Mononuclear cell (primary cell): Measurements from ENCODE around the gene ESR1. TPM values are rescaled to one million over a fixed set of nuclear protein-coding genes. Genes with fewer than 3 reads are reported as not detected.
"Not testable (repeated sequence)": the region's sequence is repeated elsewhere in the genome, so short reads cannot be mapped to it uniquely, and the experiment has no call there.

Source experiments
- H3K27me3 ChIP-seq: 2 replicates; pipeline ENCODE4 v1.6.0; 2011; ENCODE audit warnings: low read length, control low read depth; ENCODE audit not compliant: insufficient read depth
- H3K4me1 ChIP-seq: 2 replicates; pipeline ENCODE4 v1.5.1; 2011; ENCODE audit warnings: mild to moderate bottlenecking, low read length, control low read depth; ENCODE audit not compliant: insufficient read depth
- H3K4me3 ChIP-seq: 2 replicates; pipeline ENCODE4 v1.5.1; 2011; ENCODE audit warnings: mild to moderate bottlenecking, low read length, moderate library complexity
- H3K9me3 ChIP-seq: 2 replicates; pipeline ENCODE4 v1.5.1; 2011; ENCODE audit warnings: low read depth, mild to moderate bottlenecking, control low read depth, low read length
- total RNA-seq: library from RNA; depleted of rRNA; stranded (reverse); fragments of >200 nt; gene quantifications from one replicate; pipeline ENCODE4 v1.2.3, GENCODE V29; 2012

ESR1 gene
- total RNA-seq, 1 donor = 0.63 TPM

DNA sequence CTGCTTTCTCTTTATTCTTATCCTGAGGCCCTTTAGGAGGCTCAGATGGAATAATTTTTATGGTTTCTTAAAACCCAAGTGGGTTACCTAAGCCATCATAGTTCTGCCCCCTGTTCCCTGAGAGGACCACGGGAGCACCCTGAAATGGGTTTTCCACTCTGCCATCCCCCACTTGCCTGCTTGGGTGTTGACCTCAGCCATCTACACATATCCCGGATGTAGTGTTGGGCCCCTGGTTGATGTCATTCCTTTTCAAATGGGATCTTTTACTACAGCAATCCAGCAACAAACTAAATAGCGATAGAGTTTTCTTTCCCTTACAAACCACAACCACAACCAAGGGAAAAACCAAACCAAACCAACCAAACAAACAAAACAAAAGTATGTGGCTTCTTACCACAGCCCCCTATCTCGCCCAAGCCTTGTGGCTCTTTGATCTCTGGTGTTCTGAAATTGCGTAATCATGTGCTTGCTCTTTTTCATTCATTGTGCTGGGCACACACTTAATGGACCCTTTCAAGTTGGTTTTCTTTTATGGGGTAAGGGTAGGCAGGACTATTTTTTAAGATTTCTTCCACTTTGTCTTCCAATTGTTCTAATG, 154.9 kb downstream of the ESR1 start:
- H3K9me3 ChIP-seq = no peaks in the 10 kb centered on the region
- peaks cover 6% of the 10 kb centered on the region for H3K4me1 ChIP-seq
- peaks cover 3% of the 10 kb centered on the region for H3K27me3 ChIP-seq
- H3K4me3 ChIP-seq = no peak overlapping the region

DNA sequence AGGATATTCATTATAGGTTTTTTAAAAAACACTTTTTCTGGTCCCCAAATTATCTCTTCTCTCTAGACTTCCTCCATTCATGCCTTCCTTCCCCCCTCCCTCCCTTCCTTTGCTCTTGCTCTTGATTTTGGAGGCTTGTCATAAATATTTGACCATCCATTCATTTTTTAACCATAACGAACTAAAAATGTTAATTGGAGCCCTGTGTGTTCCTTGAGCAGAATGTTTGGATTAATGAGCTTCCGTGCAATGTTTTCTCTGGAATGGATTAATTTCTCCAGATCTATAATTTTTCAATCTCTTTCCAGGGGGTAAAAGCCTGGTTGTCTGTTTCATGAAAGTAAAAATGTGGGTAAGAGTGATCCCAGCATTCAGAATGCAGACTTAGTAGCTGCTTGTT, 155.5 kb downstream of the ESR1 start:
- H3K9me3 ChIP-seq = no peaks in the 10 kb centered on the region
- no peak overlapping the region for H3K4me3 ChIP-seq
- peaks cover 3% of the 10 kb centered on the region for H3K27me3 ChIP-seq
- peaks cover 6% of the 10 kb centered on the region for H3K4me1 ChIP-seq

DNA sequence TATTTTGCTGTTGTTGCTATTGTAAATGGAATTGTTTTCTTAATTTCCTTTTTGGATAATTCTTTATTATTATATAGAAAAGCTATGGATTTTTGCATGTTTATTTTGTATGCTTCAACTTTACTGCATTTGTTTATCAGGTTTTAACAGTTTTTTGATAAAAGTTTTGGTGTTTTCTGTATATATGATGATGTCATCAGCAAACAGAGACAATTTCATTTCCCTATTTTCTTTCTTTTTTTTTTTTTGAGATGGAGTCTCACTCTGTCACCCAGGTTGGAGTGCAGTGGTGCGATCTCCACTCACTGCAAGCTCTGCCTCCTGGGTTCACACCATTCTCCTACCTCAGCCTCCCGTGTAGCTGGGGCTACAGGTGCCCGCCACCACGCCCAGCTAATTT, 156.9 kb downstream of the ESR1 start:
- H3K27me3 ChIP-seq, H3K4me1 ChIP-seq, H3K4me3 ChIP-seq, H3K9me3 ChIP-seq: not testable (repeated sequence)

DNA sequence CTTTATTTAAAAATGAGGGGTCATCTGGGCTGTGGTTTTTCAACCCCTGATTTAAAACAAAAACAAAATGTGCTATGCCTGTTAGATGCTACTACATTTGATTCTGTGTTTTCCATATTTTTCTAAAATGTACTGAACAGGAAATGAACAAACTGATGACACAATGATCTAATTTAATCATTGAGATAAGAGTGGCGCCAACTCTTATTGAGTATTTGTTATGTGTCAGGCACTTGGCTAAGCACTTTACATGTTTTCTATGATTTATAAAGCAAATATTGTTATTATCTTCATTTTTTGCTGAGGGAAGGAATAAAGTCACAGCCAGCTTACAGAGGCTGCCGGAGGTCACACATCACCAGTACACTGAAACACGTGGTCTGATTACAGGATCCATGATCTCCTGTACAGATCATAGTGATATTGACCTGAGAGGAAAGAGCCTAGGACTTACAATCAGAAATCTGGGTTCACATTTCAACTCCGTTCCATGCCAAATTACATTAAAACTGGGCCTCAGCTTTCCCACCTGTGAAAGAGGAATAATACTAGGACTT, 166.7 kb downstream of the ESR1 start:
- Histone ChIP-seq H3K27me3 (peaks cover 2% of the 10 kb centered on the region), H3K4me3 (no peak overlapping the region), H3K4me1 (no peaks in the 10 kb centered on the region), H3K9me3 (no peaks in the 10 kb centered on the region)

DNA sequence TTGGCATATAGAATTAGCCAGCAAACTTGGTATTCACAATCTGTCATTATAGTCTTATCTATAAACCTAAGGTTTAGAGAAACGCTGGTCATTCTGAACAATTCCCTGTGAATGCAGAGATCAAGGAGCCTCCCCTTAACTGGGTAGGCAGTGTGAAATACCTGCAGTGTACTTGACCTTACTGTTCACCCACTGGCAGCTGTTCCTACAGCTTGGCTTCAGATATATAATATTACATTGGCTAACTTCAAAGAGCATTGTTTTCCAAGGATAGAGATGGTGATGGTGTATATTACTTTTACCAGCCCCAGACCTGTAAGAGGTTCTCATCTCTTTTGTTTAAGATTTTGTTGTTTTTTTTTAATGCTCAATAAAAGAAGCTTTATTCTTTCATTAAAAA, 168.3 kb downstream of the ESR1 start:
- Histone ChIP-seq H3K4me3 (no peak overlapping the region), H3K9me3 (no peaks in the 10 kb centered on the region), H3K4me1 (no peaks in the 10 kb centered on the region), H3K27me3 (no peaks in the 10 kb centered on the region)

DNA sequence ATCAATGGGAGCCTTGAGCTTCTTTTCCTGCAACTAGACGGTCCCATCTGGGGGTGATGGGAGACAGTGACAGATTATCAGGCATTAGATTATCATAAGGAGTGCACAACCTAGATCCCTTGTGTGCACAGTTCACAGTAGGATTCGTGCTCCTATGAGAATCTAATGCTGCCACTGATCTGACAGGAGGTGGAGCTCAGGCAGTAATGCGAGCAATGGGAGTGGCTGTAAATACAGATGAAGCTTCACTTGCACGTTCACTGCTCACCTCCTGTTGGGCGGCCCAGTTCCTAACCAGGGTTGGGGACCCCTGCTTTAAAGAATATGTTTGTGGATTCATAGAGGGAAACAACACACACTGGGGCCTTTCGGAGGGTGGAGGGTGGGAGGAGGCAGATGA, 180.7 kb downstream of the ESR1 start:
- H3K27me3 ChIP-seq, H3K4me1 ChIP-seq, H3K4me3 ChIP-seq, H3K9me3 ChIP-seq: not testable (repeated sequence)

DNA sequence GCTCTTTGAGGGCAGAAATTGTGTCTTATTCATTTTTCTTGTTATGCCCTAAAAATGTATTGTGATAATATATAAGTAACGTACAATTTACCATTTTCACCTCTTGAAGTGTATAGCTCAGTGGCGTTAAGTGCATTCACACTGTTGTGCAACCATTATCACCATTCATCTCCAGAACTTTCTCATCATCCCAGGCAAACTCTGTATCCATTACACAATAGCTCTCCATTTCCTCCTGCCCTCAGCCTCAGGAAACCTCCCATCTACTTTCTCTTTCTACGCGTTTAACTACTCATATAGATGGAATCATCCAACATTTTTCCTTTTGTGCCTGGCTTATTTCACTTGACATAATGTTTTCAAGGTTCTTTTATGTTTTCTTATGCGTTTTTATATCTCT, 184.6 kb downstream of the ESR1 start:
- Histone ChIP-seq H3K9me3 (no peaks in the 10 kb centered on the region), H3K4me1 (no peaks in the 10 kb centered on the region), H3K27me3 (no peaks in the 10 kb centered on the region), H3K4me3 (no peak overlapping the region)

DNA sequence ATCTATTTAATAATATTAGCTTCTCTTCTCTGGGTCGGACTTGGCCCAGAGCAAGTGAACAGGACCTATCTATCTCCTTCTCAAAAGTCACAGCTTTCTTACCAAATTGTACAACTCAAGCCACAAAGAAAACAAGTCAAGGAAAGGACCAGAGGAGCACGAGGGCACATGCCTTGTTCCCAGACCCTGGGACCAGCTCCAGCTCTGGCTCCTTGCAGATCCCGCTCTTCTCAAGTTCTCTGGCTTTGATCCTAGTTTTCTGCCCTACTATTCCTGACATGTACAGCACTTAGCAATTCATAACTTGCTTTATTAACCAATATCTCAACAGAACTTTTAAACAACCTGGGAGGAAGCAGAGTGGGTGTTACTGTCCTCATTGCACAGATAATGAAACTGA, 185.9 kb downstream of the ESR1 start:
- Histone ChIP-seq H3K4me3 (no peak overlapping the region), H3K4me1 (no peaks in the 10 kb centered on the region), H3K27me3 (no peaks in the 10 kb centered on the region), H3K9me3 (no peaks in the 10 kb centered on the region)

DNA sequence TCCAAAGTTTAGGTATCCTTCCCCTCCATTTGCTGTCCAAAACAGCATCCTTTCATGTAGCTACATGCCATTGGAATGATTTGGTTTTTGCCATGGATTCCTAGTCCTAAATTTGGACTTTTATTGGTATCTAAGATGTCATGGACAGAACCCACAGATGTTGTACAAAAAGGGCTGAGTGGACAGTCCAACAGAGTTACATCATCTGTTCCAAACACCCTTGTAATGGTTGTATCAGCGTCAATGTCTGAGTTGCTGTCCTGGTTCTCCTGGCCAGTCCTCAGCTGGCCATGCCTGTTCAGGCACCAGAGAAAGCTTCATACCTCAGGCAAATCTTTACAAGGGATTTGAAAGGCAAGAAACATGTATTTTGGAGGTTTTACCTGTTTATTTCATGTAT, 191.3 kb downstream of the ESR1 start:
- Histone ChIP-seq H3K27me3 (no peaks in the 10 kb centered on the region), H3K9me3 (no peaks in the 10 kb centered on the region), H3K4me1 (no peaks in the 10 kb centered on the region), H3K4me3 (no peak overlapping the region)

DNA sequence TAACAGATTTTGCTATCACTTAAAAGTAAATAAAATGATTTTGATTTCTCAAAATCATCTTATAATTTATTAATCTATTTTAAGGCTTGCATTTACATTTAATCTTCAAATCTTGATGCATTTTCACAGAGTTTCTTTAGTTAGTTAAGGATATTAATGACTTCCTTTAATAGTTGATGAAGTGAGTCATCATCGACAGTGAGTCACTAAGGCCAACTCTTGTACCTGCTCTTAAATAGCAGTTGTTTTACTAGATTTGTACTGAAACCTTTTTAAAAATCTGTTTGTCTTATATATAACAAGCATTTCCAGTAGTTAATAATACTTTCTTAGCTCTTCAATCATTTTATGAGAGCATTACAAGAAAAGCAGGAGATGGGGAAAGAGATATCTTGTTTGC, 191.7 kb downstream of the ESR1 start:
- H3K27me3 ChIP-seq = no peaks in the 10 kb centered on the region
- no peaks in the 10 kb centered on the region for H3K9me3 ChIP-seq
- H3K4me1 ChIP-seq = no peaks in the 10 kb centered on the region
- no peak overlapping the region for H3K4me3 ChIP-seq

DNA sequence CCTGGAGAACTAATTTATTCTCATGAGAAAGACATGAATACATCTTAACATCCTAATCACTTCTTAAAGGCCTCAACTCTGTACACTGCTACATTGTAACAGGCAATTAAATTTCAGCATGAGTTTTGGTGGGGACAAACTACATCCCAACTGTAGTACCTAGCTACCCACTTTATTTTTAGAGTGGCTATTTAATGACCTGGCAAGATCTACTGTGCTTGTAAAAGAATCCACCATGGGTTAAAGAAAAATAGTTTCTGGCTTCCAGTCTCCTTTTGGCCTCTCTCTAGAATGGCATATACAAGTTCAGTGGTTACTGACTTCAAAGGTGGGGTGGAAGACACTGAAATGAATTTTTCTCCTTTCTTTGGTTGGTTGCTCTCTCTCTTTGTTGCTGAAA, 193.9 kb downstream of the ESR1 start:
- Histone ChIP-seq H3K4me3 (no peak overlapping the region), H3K9me3 (no peaks in the 10 kb centered on the region)

DNA sequence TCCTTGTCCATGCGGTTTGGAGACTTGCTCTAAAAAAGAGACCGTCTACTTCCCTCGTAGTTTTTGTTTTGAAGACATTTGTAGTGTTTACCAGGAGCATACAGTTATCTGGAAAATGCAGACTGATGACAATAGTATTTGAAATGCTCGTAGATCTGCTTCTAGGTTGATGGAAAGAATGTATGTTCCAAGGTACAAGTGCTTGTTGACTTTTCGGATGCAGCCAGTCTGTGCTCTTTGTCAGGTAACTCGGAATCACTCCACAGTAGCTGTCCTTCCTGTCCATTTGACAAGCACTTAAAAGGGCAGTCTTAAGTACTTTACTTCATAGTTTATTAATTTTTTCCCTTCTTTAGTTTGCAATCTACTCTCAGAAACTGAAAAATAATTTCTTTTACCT, 194.8 kb downstream of the ESR1 start:
- Histone ChIP-seq H3K4me1 (no peaks in the 10 kb centered on the region), H3K4me3 (no peak overlapping the region), H3K27me3 (no peaks in the 10 kb centered on the region), H3K9me3 (no peaks in the 10 kb centered on the region)

More for the DNA sequence above, 193.9 kb downstream of the ESR1 start:
- Histone ChIP-seq H3K27me3 (no peaks in the 10 kb centered on the region), H3K4me1 (no peaks in the 10 kb centered on the region)

DNA sequence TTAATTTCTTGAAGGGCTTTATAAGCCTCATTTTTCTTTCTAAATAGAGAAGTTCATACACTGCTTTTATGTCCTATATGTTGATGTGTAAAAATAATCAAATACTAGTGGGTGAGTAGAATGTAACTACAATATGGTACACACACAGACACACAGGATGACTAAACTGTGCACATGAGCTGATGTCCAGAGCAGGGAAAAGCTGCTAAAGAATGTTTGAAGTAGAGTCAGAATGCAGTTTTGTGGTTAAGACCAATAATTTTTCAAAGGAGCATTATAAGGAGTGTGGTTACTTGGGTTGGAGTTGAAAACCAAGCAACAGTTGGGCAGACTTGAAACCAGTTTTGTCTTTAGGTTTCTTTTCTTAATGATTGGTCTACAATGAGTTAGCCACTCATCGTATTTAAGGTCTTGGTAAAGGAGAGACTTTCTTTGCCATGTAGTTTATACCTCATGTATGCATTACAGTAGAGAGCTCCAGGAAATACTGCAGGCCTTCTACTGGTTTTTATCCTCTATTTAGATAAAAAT, 196.6 kb downstream of the ESR1 start:
- no peaks in the 10 kb centered on the region for H3K4me1 ChIP-seq
- no peaks in the 10 kb centered on the region for H3K27me3 ChIP-seq
- no peaks in the 10 kb centered on the region for H3K9me3 ChIP-seq
- no peak overlapping the region for H3K4me3 ChIP-seq

DNA sequence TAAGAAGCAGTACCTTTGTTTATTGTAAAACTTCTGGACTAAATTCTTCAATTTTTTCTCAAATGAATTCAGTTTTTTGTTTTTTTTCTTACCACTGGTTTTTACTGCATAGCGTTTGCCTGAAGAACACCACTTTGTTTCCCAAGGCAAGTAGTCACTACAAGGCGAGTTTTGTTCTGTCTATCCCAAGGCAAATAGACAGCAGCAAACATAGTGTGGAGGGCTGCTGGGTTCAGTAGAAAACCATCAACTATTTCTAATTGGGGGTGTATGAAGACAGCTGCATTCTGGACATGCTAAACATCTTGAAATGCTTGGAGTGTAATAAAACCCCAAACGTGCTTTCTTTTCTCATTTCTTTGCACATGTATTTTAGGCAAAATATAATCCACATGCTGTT, 197.4 kb downstream of the ESR1 start:
- no peaks in the 10 kb centered on the region for H3K9me3 ChIP-seq
- no peaks in the 10 kb centered on the region for H3K4me1 ChIP-seq
- no peak overlapping the region for H3K4me3 ChIP-seq
- H3K27me3 ChIP-seq = no peaks in the 10 kb centered on the region

DNA sequence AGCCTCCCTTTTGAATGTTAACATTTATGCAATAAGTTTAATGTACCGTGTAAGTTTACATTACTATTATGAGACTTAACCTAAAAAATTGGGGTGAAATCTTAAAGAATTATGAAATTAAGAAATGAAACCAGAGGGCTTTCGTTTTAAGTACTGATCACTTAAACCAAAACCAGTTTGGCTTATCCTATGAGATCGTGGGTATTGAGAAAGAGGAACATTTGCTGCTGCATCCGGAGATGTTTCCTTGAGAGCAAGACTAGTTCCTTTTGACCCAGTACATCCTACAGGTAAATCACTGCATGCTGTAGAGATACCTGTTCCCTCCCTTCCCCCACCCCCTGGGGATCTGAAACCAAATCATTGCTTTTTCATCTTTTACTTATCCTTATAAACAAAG, 201.3 kb downstream of the ESR1 start:
- Histone ChIP-seq H3K27me3 (no peaks in the 10 kb centered on the region), H3K4me3 (no peak overlapping the region), H3K4me1 (no peaks in the 10 kb centered on the region), H3K9me3 (no peaks in the 10 kb centered on the region)

DNA sequence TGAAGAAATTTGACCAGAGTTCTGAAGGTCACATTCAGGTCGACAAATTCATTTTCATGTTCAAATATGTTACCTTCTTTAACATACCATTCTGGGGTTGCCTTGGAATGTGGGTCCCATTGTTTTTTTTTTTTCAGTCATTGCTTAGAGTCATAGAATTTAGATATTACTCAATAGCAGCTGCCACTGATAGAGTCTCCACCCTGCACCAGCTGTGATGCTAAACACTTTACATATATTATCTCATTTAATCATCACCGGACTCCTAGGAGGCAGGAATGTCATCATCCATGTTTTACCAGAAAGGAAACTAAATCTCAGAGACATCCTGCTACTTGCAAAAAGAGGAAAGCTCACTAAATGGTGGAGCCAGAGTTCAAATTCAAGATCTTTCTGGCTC, 204.7 kb downstream of the ESR1 start:
- Histone ChIP-seq H3K27me3 (no peaks in the 10 kb centered on the region), H3K4me3 (no peak overlapping the region), H3K4me1 (no peaks in the 10 kb centered on the region), H3K9me3 (no peaks in the 10 kb centered on the region)
